ENCODE measurements around the gene DGKD. TPM values are rescaled to one million over a fixed set of nuclear protein-coding genes. Genes with fewer than 3 reads are reported as not detected.
A peak's percentile ranks its signal among the peaks of the same experiment; 100 is the strongest.
"Not testable (repeated sequence)": the region's sequence is repeated elsewhere in the genome, so short reads cannot be mapped to it uniquely, and the experiment has no call there.

DGKD gene
- total RNA-seq, 1 donor from 2014 or later: 15.3 TPM

GRCh38 chr2:233329489-233330135 lies 24.7 kb upstream of the DGKD start:
- H3K36me3 Mint-ChIP-seq (ENCODE audit: low read depth, unreplicated experiment): no peaks in the 10 kb centered on the region
- H3K4me1 Mint-ChIP-seq (ENCODE audit: unreplicated experiment): peaks cover 11% of the 10 kb centered on the region
- H3K9me3 Mint-ChIP-seq (ENCODE audit: unreplicated experiment): no peaks in the 10 kb centered on the region
- TF ChIP-seq CTCF (IDR thresholded peaks at IDR 0.05; ENCODE audit: unreplicated experiment): no peak
- H3K27ac Mint-ChIP-seq (ENCODE audit: unreplicated experiment): peak overlapping the region; percentile 10
- H3K27me3 Mint-ChIP-seq (ENCODE audit: unreplicated experiment): peaks cover 6% of the 10 kb centered on the region
- H3K4me3 Mint-ChIP-seq (ENCODE audit: unreplicated experiment): no peak overlapping the region
- DNase-seq (ENCODE audit: low spot score): no peak

GRCh38 chr2:233331536-233331935 lies 22.8 kb upstream of the DGKD start:
- H3K27me3 Mint-ChIP-seq (ENCODE audit: unreplicated experiment): peaks cover 6% of the 10 kb centered on the region
- no peak overlapping the region for H3K27ac Mint-ChIP-seq (ENCODE audit: unreplicated experiment)
- DNase-seq (ENCODE audit: low spot score): no peak
- H3K4me1 Mint-ChIP-seq (ENCODE audit: unreplicated experiment): peaks cover 11% of the 10 kb centered on the region
- no peaks in the 10 kb centered on the region for H3K9me3 Mint-ChIP-seq (ENCODE audit: unreplicated experiment)
- H3K4me3 Mint-ChIP-seq (ENCODE audit: unreplicated experiment): no peak overlapping the region
- H3K36me3 Mint-ChIP-seq (ENCODE audit: low read depth, unreplicated experiment): no peaks in the 10 kb centered on the region
- no peak for TF ChIP-seq CTCF (IDR thresholded peaks at IDR 0.05; ENCODE audit: unreplicated experiment)

GRCh38 chr2:233332125-233332524 lies 22.2 kb upstream of the DGKD start:
- H3K9me3 Mint-ChIP-seq (ENCODE audit: unreplicated experiment): no peaks in the 10 kb centered on the region
- H3K27me3 Mint-ChIP-seq (ENCODE audit: unreplicated experiment): peaks cover 6% of the 10 kb centered on the region
- no peak for TF ChIP-seq CTCF (IDR thresholded peaks at IDR 0.05; ENCODE audit: unreplicated experiment)
- no peak overlapping the region for H3K27ac Mint-ChIP-seq (ENCODE audit: unreplicated experiment)
- H3K36me3 Mint-ChIP-seq (ENCODE audit: low read depth, unreplicated experiment): no peaks in the 10 kb centered on the region
- no peak for DNase-seq (ENCODE audit: low spot score)
- peaks cover 11% of the 10 kb centered on the region for H3K4me1 Mint-ChIP-seq (ENCODE audit: unreplicated experiment)
- H3K4me3 Mint-ChIP-seq (ENCODE audit: unreplicated experiment): no peak overlapping the region

GRCh38 chr2:233334915-233335314 lies 19.4 kb upstream of the DGKD start:
- no peak for DNase-seq (ENCODE audit: low spot score)
- Mint-ChIP-seq H3K36me3 (ENCODE audit: low read depth, unreplicated experiment) (no peaks in the 10 kb centered on the region), H3K27me3 (ENCODE audit: unreplicated experiment) (peaks cover 6% of the 10 kb centered on the region), H3K4me3 (ENCODE audit: unreplicated experiment) (no peak overlapping the region), H3K9me3 (ENCODE audit: unreplicated experiment) (no peaks in the 10 kb centered on the region), H3K27ac (ENCODE audit: unreplicated experiment) (no peak overlapping the region), H3K4me1 (ENCODE audit: unreplicated experiment) (peaks cover 4% of the 10 kb centered on the region)
- TF ChIP-seq CTCF (IDR thresholded peaks at IDR 0.05; ENCODE audit: unreplicated experiment): no peak

- DNase-seq (ENCODE audit: low spot score); H3K9me3 Mint-ChIP-seq (ENCODE audit: unreplicated experiment); H3K27me3 Mint-ChIP-seq (ENCODE audit: unreplicated experiment); H3K27ac Mint-ChIP-seq (ENCODE audit: unreplicated experiment); H3K4me3 Mint-ChIP-seq (ENCODE audit: unreplicated experiment); H3K36me3 Mint-ChIP-seq (ENCODE audit: low read depth, unreplicated experiment); H3K4me1 Mint-ChIP-seq (ENCODE audit: unreplicated experiment): not testable (repeated sequence)
Observed at GRCh38 chr2:233336091-233336490, 18.2 kb upstream of the DGKD start.
